ENCODE measurements around the gene SAMD7.
A peak's percentile ranks its signal among the peaks of the same experiment; 100 is the strongest.

The SAMD7 gene

GRCh38 chr3:169966951-169967915 lies 55.9 kb downstream of the SAMD7 start:
- peak; percentile 29 for DNase-seq

GRCh38 chr3:169968224-169968885 lies 57.0 kb downstream of the SAMD7 start:
- DNase-seq = no peak

- no peak for DNase-seq
These were observed 58.1 kb downstream of the SAMD7 start for GRCh38 chr3:169969174-169970095.

GRCh38 chr3:169970847-169971246 lies 59.5 kb downstream of the SAMD7 start:
- no peak for DNase-seq

GRCh38 chr3:169971522-169971921 lies 60.1 kb downstream of the SAMD7 start:
- DNase-seq = no peak

- no peak for DNase-seq
These were observed 68.7 kb downstream of the SAMD7 start for GRCh38 chr3:169980055-169980454.

GRCh38 chr3:169984292-169984691 lies 72.9 kb downstream of the SAMD7 start:
- DNase-seq = no peak
